HepG2 (cell line): ENCODE measurements around the gene TMEM255B. TPM values are rescaled to one million over a fixed set of nuclear protein-coding genes. Genes with fewer than 3 reads are reported as not detected.
A peak's percentile ranks its signal among the peaks of the same experiment; 100 is the strongest.

ENCODE experiments used
- ATAC-seq: fragments of 200-7000 bp; cut with Tn5 transposase; 3 replicates; pipeline ENCODE4 v1.9.1; 2020; ENCODE audit warnings: mild to moderate bottlenecking, moderate library complexity
- BruUV-seq: library from RNA; stranded (reverse); fragments of 400-500 nt; replicated peaks from 2 replicates; lab custom pipeline; 2021; lab: Mats Ljungman, UMichigan
- CTCF ChIA-PET: fragments of 300-600 bp; formaldehyde crosslinking; extraction: SDS; loops from one replicate; lab custom pipeline; 2021; ENCODE audit warnings: low total read pairs, inconsistent platforms, low intra/inter-chr PET ratio; lab: Yijun Ruan, JAX
- POLR2A ChIA-PET: fragments of 350-600 bp; sonication (Branson Sonifier 250); formaldehyde crosslinking; loops from one replicate; lab custom pipeline; 2020; ENCODE audit warnings: antibody characterized with exemption, inconsistent platforms; lab: Yijun Ruan, JAX
- DNase-seq: peaks from one replicate; pipeline ENCODE4 v3.0.0-alpha.2; 2015; ENCODE audit warnings: low spot score
- FAIRE-seq: peaks from 3 replicates; lab custom pipeline; 2011; peaks lifted over from hg19 to GRCh38; lab: Jason Lieb, UNC
- H2AFZ ChIP-seq: one replicate; pipeline ENCODE4 v1.6.1; 2011; ENCODE audit warnings: low read length, inconsistent platforms
- H3K27ac ChIP-seq: fragments of 300-600 bp; 3 replicates; pipeline ENCODE4 v1.8.0; 2011; ENCODE audit warnings: mixed run types, mild to moderate bottlenecking, mixed read lengths, low read length, inconsistent platforms; ENCODE audit not compliant: insufficient read depth; ENCODE audit errors: extremely low read length
- H3K27me3 ChIP-seq, 2 experiments: fragments of 200-600 bp in 1 of 2; 2 replicates in 1 of 2; 3 replicates in 1 of 2; pipeline versions ENCODE4 v1.6.0 to v1.8.0; 2011; ENCODE audit warnings: low read length in 2 of 2, mild to moderate bottlenecking in 2 of 2, moderate library complexity in 2 of 2, inconsistent platforms in 1 of 2; ENCODE audit not compliant: insufficient read depth in 2 of 2, control insufficient read depth in 1 of 2
- H3K36me3 ChIP-seq, 2 experiments: fragments of 200-600 bp in 1 of 2; replicated peaks in 1 of 2; 2 replicates in 1 of 2; 3 replicates in 1 of 2; pipeline versions ENCODE4 v1.5.1 to v1.8.0; 2011; ENCODE audit warnings: low read length in 2 of 2, inconsistent platforms in 1 of 2; ENCODE audit not compliant: insufficient read depth in 2 of 2, control insufficient read depth in 1 of 2
- H3K4me1 ChIP-seq: 2 replicates; pipeline ENCODE4 v1.5.1; 2012; ENCODE audit warnings: low read length, inconsistent platforms; ENCODE audit not compliant: insufficient read depth
- H3K4me2 ChIP-seq: 2 replicates; pipeline ENCODE4 v1.6.0; 2011; ENCODE audit warnings: low read depth, low read length, inconsistent platforms
- H3K4me3 ChIP-seq, 3 experiments: fragments of 200-600 bp in 1 of 3; sonication (generic), shearing (Covaris generic) in 1 of 3; replicated peaks in 1 of 3; 2 replicates each; pipeline ENCODE4 v1.5.1; 2011 to 2016; ENCODE audit warnings: low read length in 3 of 3, inconsistent platforms in 2 of 3, low read depth in 2 of 3, mild to moderate bottlenecking in 2 of 3, control low read depth in 1 of 3, mixed read lengths in 1 of 3; ENCODE audit not compliant: insufficient read depth in 1 of 3
- H3K79me2 ChIP-seq: one replicate; pipeline ENCODE4 v1.6.1; 2011; ENCODE audit warnings: low read length, inconsistent platforms; ENCODE audit not compliant: insufficient read depth
- H3K9ac ChIP-seq: 2 replicates; pipeline ENCODE4 v1.6.0; 2011; ENCODE audit warnings: mild to moderate bottlenecking, low read depth, low read length, inconsistent platforms; ENCODE audit not compliant: insufficient read depth
- H3K9me3 ChIP-seq: 2 replicates; pipeline ENCODE4 v1.5.1; 2012; ENCODE audit warnings: mild to moderate bottlenecking, low read length
- H4K20me1 ChIP-seq: 2 replicates; pipeline ENCODE4 v1.6.0; 2011; ENCODE audit warnings: inconsistent platforms, mild to moderate bottlenecking, low read length, moderate library complexity; ENCODE audit not compliant: insufficient read depth
- ATF3 ChIP-seq: sonication (generic); formaldehyde crosslinking; IDR thresholded peaks from 2 replicates; pipeline ENCODE4 v1.4.0; 2020; ENCODE audit warnings: missing genetic modification reagents
- FIP1L1 ChIP-seq: fragments of 200-400 bp; formaldehyde crosslinking; IDR thresholded peaks from 2 replicates; pipeline ENCODE4 v1.6.1; 2018; ENCODE audit warnings: low read depth, mild to moderate bottlenecking, low read length, moderate library complexity, borderline replicate concordance; ENCODE audit not compliant: insufficient read depth
- NKX3-1 ChIP-seq: sonication (generic); formaldehyde crosslinking; IDR thresholded peaks from 2 replicates; pipeline ENCODE4 v1.5.0; 2020; ENCODE audit warnings: missing genetic modification reagents
- PRDM4 ChIP-seq: sonication (generic); formaldehyde crosslinking; IDR thresholded peaks from 2 replicates; pipeline ENCODE4 v1.9.0; 2021; ENCODE audit warnings: missing genetic modification reagents, borderline replicate concordance
- RFX5 ChIP-seq: IDR thresholded peaks from 2 replicates; pipeline ENCODE4 v1.6.1; 2011; ENCODE audit warnings: low read depth, low read length, improper control_type of control experiment
- TOPORS ChIP-seq: sonication (generic); formaldehyde crosslinking; IDR thresholded peaks from 2 replicates; pipeline ENCODE4 v1.8.0; 2023; ENCODE audit warnings: mild to moderate bottlenecking, missing genetic modification reagents
- U2AF1 ChIP-seq: fragments of 200-400 bp; formaldehyde crosslinking; optimal IDR thresholded peaks from 2 replicates; pipeline ENCODE3; 2017; ENCODE audit warnings: mild to moderate bottlenecking, low read depth, low read length
- WIZ ChIP-seq: sonication (generic); formaldehyde crosslinking; IDR thresholded peaks from 2 replicates; pipeline ENCODE4 v1.5.1; 2020; ENCODE audit warnings: mild to moderate bottlenecking, missing genetic modification reagents
- ZNF362 ChIP-seq: sonication (generic); formaldehyde crosslinking; IDR thresholded peaks from 2 replicates; pipeline ENCODE4 v1.4.0; 2020; ENCODE audit warnings: missing genetic modification reagents, mild to moderate bottlenecking, borderline replicate concordance
- ZNF616 ChIP-seq: sonication (generic); formaldehyde crosslinking; IDR thresholded peaks from 2 replicates; pipeline ENCODE4 v1.5.0; 2020; ENCODE audit warnings: low read depth, mild to moderate bottlenecking, missing genetic modification reagents
- ZNF720 ChIP-seq: sonication (generic); formaldehyde crosslinking; IDR thresholded peaks from 2 replicates; pipeline ENCODE4 v1.4.0; 2020; ENCODE audit warnings: missing genetic modification reagents
- ZNF761 ChIP-seq: sonication (generic); formaldehyde crosslinking; conservative IDR thresholded peaks from 2 replicates; pipeline ENCODE4 v1.4.0; 2020; ENCODE audit warnings: mild to moderate bottlenecking, missing genetic modification reagents
- WGBS: methylation state at CpG from one replicate; pipeline ENCODE4 v1.1.6; 2017; ENCODE audit warnings: low lambda C conversion rate; 5-methylcytosine and 5-hydroxymethylcytosine counted together
- in situ Hi-C: cut with HindIII; loops from 2 replicates; pipeline ENCODE4 v1.10.0; 2017; ENCODE audit warnings: low pct_unique_long_range_greater_than_20kb; ENCODE audit not compliant: extremely low pct_ligation_motif_present
- intact Hi-C: fragments of 100-400 bp; cut with micrococcal nuclease; formaldehyde crosslinking; loops from one replicate; pipeline ENCODE4 v1.10.0; 2022; ENCODE audit not compliant: unreplicated experiment
- polyA plus RNA-seq, 8 experiments: library from polyadenylated mRNA; depleted of rRNA in 3 of 8; stranded (reverse) in 7 of 8; unstranded in 1 of 8; fragments of >200 nt; fragmentation: Illumina TruSeq in 4 of 8; extraction: Trizol in 4 of 8; gene quantifications; 2 replicates each; pipeline versions ENCODE4 v1.2.1 to v1.2.3, GENCODE V29; 2011 to 2016; ENCODE audit warnings: low read depth in 4 of 8, missing spikeins in 1 of 8, mixed read lengths in 1 of 8; ENCODE audit not compliant: insufficient read depth in 1 of 8
- total RNA-seq, 5 experiments: library from RNA; depleted of rRNA; stranded (reverse); fragments of >200 nt; fragmentation: Illumina TruSeq; extraction: Trizol; gene quantifications; 2 replicates each; pipeline ENCODE4 v1.2.3, GENCODE V29; 2016; ENCODE audit warnings: low read depth in 1 of 5

TMEM255B gene
- total and polyA plus RNA-seq, 2 of the 13 experiments (the other 11 are each of a cell fraction or from before 2014, with no cell fraction given): not detected

- no peak for TF ChIP-seq RFX5
- TF ChIP-seq ZNF761 (CRISPR knock-in tag): no peak
- TF ChIP-seq TOPORS (CRISPR knock-in tag): no peak
- no peak for TF ChIP-seq ZNF720 (CRISPR knock-in tag)
- TF ChIP-seq ATF3 (CRISPR knock-in tag): 0 out of 2 replicates have a peak, but pooled peaks have one; percentile 14
- no peak for TF ChIP-seq NKX3-1 (CRISPR knock-in tag)
- no peak for TF ChIP-seq FIP1L1
- TF ChIP-seq ZNF616 (CRISPR knock-in tag): no peak
- TF ChIP-seq, all 625 proteins: peak for 14
Measured at GRCh38 chr13:113860051-113860664, 101.1 kb downstream of the TMEM255B start (continued).

- H3K27me3 ChIP-seq: peaks cover 4 to 15% of the 10 kb centered on the region in 2 experiments; a peak in 4 of 5 replicates
- H4K20me1 ChIP-seq: no peaks in the 10 kb centered on the region
- WGBS: 18% methylated on average over 8 of the region's 15 CpGs
- no peak for FAIRE-seq
- peak overlapping the region; percentile 44 for H3K4me2 ChIP-seq
- TF ChIP-seq WIZ: no peak
- no peak for TF ChIP-seq PRDM4 (CRISPR knock-in tag)
- no peak for TF ChIP-seq U2AF1
- TF ChIP-seq ZNF362 (CRISPR knock-in tag): no peak
- TF ChIP-seq, all 625 proteins: peak for 0
- Histone ChIP-seq H3K36me3 (no peaks in the 10 kb centered on the region), H3K4me3 (peak overlapping the region in 1 of 3 experiments; percentile 34; a peak in 1 of 6 replicates), H3K27ac (no peak overlapping the region), H2AFZ (no peak overlapping the region), H3K9me3 (no peaks in the 10 kb centered on the region), H3K4me1 (peaks cover 51% of the 10 kb centered on the region), H3K79me2 (no peaks in the 10 kb centered on the region), H3K9ac (no peak overlapping the region)
- in situ Hi-C loops (no loop called here), intact Hi-C loops (no loop called here)
- DNase-seq (no peak), ATAC-seq (peak; percentile 20)
- POLR2A ChIA-PET: no interaction called here
- no TSS peak for BruUV-seq
- CTCF ChIA-PET: no interaction called here
Measured at GRCh38 chr13:113860665-113861432, 101.8 kb downstream of the TMEM255B start.
